GM18858 (cell line): ENCODE measurements around the gene KSR2.

ENCODE experiments used
- ATAC-seq: cut with Tn5 transposase; IDR thresholded peaks from one replicate; pipeline ENCODE4 v1.9.1; 2021; ENCODE audit not compliant: unreplicated experiment

KSR2 gene

GRCh38 chr12:117430246-117430645, 538.5 kb downstream of the KSR2 start:
- no peak for ATAC-seq

DNA sequence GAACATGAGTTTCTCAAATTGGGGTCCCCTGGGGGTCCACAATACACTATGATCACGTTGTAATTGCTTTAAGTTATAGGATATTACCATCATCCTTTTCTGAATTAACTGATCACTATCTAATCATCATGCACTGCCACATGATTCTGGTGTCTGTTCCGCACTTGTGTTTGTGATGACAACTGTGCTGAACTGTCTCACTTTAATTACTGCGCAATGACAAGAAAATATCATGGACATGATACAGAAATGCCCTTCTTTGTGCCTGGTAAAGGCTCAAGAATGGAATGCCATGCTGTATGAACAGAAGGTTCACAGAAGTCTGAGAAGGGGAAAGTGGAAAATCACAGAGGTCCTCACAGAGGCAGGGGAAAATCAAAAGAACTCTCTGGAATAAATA, 541.6 kb downstream of the KSR2 start:
- no peak for ATAC-seq

DNA sequence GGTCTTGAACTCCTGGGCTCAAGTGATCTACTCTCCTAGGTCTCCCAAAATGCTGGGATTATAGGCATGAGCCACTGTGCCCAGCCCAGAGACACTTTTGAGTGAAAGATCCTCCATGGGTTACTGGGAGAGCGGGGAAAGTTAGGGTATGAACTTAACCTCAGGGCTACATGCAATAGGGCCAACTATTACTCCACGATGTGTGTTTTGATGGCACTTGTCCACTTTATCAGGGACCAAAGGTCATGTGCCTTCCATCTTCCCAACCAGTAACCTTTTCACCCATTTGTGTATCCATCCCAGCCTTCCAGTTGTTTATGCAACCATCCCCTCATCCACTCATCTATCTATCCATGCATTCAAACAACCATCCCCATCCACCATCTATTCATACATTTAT, 546.8 kb downstream of the KSR2 start:
- no peak for ATAC-seq

DNA sequence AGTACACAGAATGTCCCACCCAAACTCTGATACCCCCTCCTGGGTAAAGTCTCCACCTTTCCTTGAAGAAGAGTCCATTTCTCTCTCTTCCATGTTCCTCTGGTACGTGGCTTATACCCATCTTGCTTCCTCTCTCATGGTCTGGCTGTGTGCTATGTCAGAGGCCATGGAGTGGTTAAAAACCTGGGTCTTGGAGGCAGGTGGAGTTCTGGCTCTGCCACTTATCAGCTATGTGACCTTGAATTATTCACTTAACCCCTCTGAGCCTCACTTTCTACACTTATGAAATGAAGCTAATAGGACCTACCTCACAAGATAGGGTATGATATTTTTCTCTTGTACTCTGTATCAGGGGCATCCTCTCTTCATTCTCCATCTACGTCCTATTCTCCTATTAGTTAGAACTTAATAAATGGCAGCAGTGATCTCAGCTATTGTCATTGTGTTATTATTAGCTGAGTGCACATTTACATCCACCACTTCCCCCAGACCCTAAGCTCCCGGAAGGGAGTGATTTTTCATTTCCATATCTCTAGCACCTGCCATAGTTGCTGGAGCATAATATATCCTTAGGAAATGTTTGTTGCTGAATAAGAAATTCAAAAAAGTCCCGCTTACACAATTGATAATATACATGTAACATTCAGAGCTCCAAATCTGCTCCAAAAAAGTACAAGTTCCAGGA, 547.6 kb downstream of the KSR2 start:
- ATAC-seq: no peak

GRCh38 chr12:117417004-117417403, 551.8 kb downstream of the KSR2 start:
- ATAC-seq: no peak

DNA sequence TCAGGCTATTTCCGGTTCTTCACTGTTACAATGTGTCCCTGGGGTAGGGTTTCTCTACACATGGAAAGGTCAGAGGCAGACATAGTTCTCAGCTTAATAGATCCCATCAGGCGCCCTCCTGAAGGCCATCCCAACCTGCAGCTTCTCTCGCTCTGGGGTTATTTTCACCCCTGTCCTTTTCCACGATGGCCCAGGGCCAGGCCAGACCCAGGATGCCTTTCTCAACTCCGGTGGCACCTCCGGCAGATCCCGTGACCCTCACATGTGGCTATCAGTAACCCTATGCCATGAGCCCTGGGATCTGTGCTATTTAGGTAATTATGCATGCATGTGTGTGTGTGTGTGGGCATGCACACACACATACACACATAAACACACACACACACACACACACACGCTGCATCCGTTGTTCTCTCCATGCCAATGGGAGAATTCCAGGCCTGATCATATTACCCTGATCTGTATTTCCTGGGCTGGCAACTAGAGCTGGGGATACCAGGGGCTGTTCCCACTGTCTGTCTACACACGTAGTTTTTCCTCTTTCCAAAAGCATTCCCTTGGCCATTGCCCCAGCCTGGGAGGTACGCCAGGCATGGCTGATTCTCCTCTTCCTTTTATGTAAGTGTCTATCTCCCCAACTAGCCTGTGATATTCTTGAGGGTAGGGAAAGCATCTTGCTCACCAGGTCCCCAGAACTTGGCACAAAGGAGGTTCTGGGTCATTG, 556.2 kb downstream of the KSR2 start:
- no peak for ATAC-seq

DNA sequence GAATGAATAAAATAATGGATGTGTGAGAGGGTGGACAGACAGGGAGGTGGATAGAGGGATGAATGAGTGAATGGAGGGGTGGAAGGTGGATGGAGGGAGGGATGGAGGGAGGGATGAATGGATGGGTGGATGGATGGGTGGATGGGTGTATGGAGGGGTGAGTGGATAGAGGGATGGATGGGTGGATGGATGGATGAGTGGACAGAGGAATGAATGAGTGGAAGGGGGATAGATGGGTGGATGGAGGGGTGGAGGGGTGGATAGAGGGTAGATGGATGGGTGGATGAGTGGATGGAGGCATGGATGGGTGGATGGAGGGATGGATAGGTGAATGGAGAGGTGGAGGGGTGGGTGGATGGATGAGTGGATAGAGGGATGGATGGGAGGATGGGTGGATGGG, 559.5 kb downstream of the KSR2 start:
- no peak for ATAC-seq

- no peak for ATAC-seq
These were observed 560.5 kb downstream of the KSR2 start for GRCh38 chr12:117408161-117408791.

DNA sequence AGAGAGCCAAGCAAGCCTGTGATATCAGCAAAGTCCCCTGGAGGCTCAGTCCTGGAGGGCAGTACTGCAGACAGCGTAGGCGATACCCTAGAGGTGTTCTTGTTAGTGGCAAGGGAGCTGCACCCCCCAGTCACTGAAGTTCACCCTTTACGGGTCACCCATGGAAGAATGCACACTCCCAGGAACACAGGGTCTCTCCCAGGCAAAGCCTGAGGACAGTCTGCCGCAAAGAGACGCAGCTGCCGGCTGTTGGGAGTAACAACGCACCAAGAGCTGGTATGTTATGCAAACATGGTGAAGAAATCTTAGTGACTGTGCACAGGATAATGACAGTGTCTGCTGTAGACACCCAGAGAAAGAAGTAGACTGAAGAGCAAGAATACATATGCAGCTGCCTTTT, 563.9 kb downstream of the KSR2 start:
- no peak for ATAC-seq

- no peak for ATAC-seq
These were observed 564.5 kb downstream of the KSR2 start for GRCh38 chr12:117404203-117404853.

- ATAC-seq: no peak
These were observed 565.1 kb downstream of the KSR2 start for GRCh38 chr12:117403586-117404139.
